ENCODE results near the gene CD27.

DNA sequence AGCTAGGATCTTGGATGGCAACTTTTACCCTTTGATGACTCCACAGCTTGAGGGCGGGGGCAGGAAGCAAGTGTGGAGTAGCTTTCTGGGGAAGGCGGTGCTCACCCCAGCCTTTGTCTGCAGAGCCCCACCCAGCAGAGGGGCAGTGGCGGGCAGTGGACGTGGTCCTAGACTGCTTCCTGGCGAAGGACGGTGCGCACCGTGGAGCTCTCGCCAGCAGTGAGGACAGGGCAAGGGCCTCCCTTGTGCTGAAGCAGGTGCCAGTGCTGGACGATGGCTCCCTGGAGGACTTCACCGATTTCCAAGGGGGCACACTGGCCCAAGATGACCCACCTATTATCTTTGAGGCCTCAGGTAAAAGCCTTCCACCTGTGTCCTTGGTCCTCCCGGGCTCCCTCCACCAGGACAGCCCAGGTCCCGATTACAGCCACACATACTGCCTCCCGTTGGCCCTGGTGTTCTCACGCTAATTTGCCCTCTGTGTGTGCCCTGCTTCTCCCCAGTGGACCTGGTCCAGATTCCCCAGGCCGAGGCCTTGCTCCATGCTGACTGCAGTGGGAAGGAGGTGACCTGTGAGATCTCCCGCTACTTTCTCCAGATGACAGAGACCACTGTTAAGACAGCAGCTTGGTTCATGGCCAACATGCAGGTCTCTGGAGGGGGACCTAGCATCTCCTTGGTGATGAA lies 8.3 kb downstream of the CD27 start:
- TF ChIP-seq, protein P1, sequence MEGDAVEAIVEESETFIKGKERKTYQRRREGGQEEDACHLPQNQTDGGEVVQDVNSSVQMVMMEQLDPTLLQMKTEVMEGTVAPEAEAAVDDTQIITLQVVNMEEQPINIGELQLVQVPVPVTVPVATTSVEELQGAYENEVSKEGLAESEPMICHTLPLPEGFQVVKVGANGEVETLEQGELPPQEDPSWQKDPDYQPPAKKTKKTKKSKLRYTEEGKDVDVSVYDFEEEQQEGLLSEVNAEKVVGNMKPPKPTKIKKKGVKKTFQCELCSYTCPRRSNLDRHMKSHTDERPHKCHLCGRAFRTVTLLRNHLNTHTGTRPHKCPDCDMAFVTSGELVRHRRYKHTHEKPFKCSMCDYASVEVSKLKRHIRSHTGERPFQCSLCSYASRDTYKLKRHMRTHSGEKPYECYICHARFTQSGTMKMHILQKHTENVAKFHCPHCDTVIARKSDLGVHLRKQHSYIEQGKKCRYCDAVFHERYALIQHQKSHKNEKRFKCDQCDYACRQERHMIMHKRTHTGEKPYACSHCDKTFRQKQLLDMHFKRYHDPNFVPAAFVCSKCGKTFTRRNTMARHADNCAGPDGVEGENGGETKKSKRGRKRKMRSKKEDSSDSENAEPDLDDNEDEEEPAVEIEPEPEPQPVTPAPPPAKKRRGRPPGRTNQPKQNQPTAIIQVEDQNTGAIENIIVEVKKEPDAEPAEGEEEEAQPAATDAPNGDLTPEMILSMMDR (IDR thresholded peaks at IDR 0.05; ENCODE audit: insufficient read depth, low read length, poor library complexity, severe bottlenecking) = no peak
- no peak for TF ChIP-seq EZH2phosphoT487 (conservative IDR thresholded peaks at IDR 0.05; ENCODE audit: low read length)

All from SU-DHL-6 (cell line).